Measurements from ENCODE around the gene RYR2.

- TF ChIP-seq CTCF (IDR thresholded peaks at IDR 0.05) = no peak
- no peak for TF ChIP-seq EP300 (IDR thresholded peaks at IDR 0.05)
These were observed 159.2 kb downstream of the RYR2 start for GRCh38 chr1:237201155-237201554.
